Spleen (tissue), 7 donors: Measurements from ENCODE around the gene MBLAC1.

ENCODE experiments used
- POLR2AphosphoS5 ChIP-seq, 3 donors: sonication (generic); formaldehyde crosslinking; IDR thresholded peaks; one replicate each; pipeline ENCODE4 v1.5.1; 2017; ENCODE audit warnings: antibody characterized with exemption in 3 of 3
- TF ChIP-seq, protein P1 (sequence below), 11 experiments: fragments of 200-600 bp in 7 of 11; fragments of 450-650 bp in 4 of 11; sonication (generic) in 4 of 11; IDR thresholded peaks in 8 of 11; conservative IDR thresholded peaks in 3 of 11; 1 replicate in 7 of 11; 2 replicates in 4 of 11; pipeline versions ENCODE4 v1.4.0 to v1.8.0; 2016 to 2021; ENCODE audit warnings: antibody characterized with exemption in 11 of 11, inconsistent platforms in 4 of 11, mild to moderate bottlenecking in 1 of 11
- donor health status: DM: no; HTN: no; CAD: no; lungs with moderate emphysema.
- donor health status: DM: no; HTN: no; CAD: no.
- donor health status: DM: no; HTN: no; CAD: no.

DNA sequence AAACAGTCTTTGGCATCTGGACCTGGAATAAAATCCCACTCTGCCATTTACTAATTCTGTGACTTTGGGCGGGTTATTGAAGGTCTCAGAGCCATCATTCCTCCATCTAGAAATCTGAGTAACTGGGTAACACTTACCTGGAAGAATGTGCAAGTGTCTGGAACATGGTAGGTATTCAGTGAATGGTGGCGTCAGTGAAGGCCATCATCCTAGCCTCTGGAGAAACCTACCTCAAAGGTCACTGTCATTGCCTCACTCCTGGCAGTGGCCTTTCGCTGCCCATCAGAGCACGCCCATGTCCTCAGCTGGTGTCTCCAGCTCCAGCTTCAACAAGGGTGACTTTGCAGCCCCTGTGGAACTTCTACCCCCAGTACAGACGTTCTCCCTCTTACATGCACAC is 37.1 kb downstream of the MBLAC1 start:
- TF ChIP-seq, protein P1, sequence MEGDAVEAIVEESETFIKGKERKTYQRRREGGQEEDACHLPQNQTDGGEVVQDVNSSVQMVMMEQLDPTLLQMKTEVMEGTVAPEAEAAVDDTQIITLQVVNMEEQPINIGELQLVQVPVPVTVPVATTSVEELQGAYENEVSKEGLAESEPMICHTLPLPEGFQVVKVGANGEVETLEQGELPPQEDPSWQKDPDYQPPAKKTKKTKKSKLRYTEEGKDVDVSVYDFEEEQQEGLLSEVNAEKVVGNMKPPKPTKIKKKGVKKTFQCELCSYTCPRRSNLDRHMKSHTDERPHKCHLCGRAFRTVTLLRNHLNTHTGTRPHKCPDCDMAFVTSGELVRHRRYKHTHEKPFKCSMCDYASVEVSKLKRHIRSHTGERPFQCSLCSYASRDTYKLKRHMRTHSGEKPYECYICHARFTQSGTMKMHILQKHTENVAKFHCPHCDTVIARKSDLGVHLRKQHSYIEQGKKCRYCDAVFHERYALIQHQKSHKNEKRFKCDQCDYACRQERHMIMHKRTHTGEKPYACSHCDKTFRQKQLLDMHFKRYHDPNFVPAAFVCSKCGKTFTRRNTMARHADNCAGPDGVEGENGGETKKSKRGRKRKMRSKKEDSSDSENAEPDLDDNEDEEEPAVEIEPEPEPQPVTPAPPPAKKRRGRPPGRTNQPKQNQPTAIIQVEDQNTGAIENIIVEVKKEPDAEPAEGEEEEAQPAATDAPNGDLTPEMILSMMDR (IDR thresholded peaks at IDR 0.05 in 8 of 11, conservative IDR thresholded peaks at IDR 0.05 in 3 of 11) = no peak
- no peak for TF ChIP-seq POLR2AphosphoS5 (IDR thresholded peaks at IDR 0.05)
